OCI-LY1 (cell line): ENCODE measurements around the gene SMPD3.

Source experiments
- CTCF ChIP-seq: fragments of 200-600 bp; sonication (generic), shearing (Covaris generic); IDR thresholded peaks from 2 replicates; pipeline ENCODE4 v1.5.1; 2017; ENCODE audit warnings: mild to moderate bottlenecking, antibody characterized with exemption, low read length, moderate library complexity, mixed read lengths
- EZH2 ChIP-seq: fragments of 200-600 bp; sonication (generic), shearing (Covaris generic); IDR thresholded peaks from 2 replicates; pipeline ENCODE4 v1.8.0; 2017; ENCODE audit warnings: borderline replicate concordance, mixed run types, mild to moderate bottlenecking, antibody characterized with exemption, low read length, moderate library complexity, mixed read lengths

- TF ChIP-seq CTCF (no peak), EZH2 (no peak)
Observed at GRCh38 chr16:68472581-68472980, 24.3 kb upstream of the SMPD3 start.
